Measurements from ENCODE around the gene CASZ1. TPM values are rescaled to one million over a fixed set of nuclear protein-coding genes. Genes with fewer than 3 reads are reported as not detected.
A peak's percentile ranks its signal among the peaks of the same experiment; 100 is the strongest.

Gene CASZ1
- total and polyA plus RNA-seq, 2 donors (not counting 1 experiment from before 2014, with no cell fraction given) = 0.34 to 0.50 TPM

DNA sequence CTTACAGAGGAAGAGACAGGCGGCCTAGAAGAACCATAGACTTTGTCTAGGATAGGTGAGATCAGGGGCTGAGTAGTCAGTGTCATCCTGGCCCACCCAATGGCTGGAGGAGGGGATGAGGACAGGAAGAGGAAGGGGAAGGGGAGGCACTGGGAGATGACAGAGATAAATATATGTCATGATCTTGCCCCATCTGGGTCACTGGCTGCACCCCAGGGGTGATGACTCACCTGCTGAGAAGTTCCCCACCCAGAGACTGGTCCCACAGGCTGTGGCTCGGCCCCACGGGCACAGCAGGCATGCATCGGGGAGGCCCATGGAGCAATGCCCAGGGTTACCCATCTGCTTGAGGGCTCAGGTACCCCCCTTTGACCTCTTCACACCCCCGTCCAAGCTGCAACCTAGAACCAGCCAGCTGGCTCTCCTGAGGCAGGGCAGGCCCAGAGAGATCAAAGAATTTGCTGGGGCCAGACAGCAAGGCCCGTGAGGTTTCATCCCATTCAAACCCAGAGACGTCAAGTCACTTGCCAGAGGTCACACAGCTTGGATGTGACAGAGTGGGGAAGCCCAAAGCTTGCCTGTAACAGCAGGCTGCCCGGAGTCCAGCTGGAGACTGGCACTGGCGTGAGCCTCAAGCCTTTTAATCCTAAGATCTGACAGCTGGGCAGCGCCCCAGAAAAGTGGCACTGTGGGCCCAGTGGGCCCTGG lies 34.7 kb upstream of the CASZ1 start:
- Histone ChIP-seq H3K36me3 (ENCODE audit: control insufficient read depth, insufficient read depth, low read length) (no peaks in the 10 kb centered on the region), H3K9me3 (ENCODE audit: control insufficient read depth, insufficient read depth, low read depth, low read length) (no peaks in the 10 kb centered on the region), H4K20me1 (ENCODE audit: control insufficient read depth, extremely low read depth, insufficient read depth, low read length) (no peaks in the 10 kb centered on the region), H3K27ac (ENCODE audit: insufficient read depth, low read length) (no peak overlapping the region), H3K27me3 (ENCODE audit: control insufficient read depth, insufficient read depth, low read length) (peaks cover 5% of the 10 kb centered on the region), H3K4me2 (ENCODE audit: extremely low read depth, insufficient read depth, low read length) (no peak overlapping the region), H3K4me3 (replicated peaks in 1 of 4; ENCODE audit: control extremely low read depth in 1 of 4, insufficient read depth in 1 of 4, low read depth in 3 of 4, low read length in 4 of 4) (no peak overlapping the region), H3K4me1 (ENCODE audit: control insufficient read depth, extremely low read depth, insufficient read depth, low read length) (no peaks in the 10 kb centered on the region), H2AFZ (ENCODE audit: low read length) (no peak overlapping the region), H3K9ac (ENCODE audit: insufficient read depth, low read length) (no peak overlapping the region), H3K79me2 (ENCODE audit: control insufficient read depth, insufficient read depth, low read length) (no peaks in the 10 kb centered on the region)
- TF ChIP-seq, protein P1, sequence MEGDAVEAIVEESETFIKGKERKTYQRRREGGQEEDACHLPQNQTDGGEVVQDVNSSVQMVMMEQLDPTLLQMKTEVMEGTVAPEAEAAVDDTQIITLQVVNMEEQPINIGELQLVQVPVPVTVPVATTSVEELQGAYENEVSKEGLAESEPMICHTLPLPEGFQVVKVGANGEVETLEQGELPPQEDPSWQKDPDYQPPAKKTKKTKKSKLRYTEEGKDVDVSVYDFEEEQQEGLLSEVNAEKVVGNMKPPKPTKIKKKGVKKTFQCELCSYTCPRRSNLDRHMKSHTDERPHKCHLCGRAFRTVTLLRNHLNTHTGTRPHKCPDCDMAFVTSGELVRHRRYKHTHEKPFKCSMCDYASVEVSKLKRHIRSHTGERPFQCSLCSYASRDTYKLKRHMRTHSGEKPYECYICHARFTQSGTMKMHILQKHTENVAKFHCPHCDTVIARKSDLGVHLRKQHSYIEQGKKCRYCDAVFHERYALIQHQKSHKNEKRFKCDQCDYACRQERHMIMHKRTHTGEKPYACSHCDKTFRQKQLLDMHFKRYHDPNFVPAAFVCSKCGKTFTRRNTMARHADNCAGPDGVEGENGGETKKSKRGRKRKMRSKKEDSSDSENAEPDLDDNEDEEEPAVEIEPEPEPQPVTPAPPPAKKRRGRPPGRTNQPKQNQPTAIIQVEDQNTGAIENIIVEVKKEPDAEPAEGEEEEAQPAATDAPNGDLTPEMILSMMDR (conservative IDR thresholded peaks at IDR 0.05 in 1 of 2, IDR thresholded peaks at IDR 0.05 in 1 of 2; ENCODE audit: low read depth in 1 of 2, low read length in 2 of 2) = no peak
- TF ChIP-seq EZH2 (IDR thresholded peaks at IDR 0.05; ENCODE audit: low read length, missing control alignments) = no peak
- DNase-seq (ENCODE audit: low read depth in 2 of 2) = peak in 1 of 2 donors; percentile 15

DNA sequence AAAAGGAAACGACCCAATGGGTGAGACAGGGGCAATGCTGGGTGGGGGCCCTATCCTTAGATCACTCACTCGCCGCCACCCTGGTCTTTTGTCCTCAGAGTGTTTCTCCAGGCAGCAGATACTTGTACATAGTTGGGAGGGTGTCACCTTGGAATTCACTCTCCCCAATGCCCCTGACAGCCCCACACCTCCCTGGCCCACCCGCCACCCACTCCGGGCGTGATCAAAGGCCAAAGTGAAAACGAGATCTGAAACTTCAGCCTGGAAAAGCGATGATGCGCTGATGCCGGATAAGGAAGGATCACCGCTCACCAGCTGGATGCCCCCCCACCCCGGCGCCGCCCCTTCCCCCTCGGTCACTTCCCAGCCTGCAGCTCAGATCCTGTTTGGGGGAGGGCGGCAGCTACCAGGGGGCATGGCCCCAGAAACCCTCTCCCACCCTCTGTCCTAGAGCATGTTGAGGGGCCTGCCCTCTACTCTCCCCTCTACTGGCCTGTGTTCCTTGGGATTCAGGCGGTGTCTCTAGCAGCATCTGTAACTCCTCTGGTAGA lies 33.6 kb upstream of the CASZ1 start:
- peaks cover 5% of the 10 kb centered on the region for H3K27me3 ChIP-seq (ENCODE audit: control insufficient read depth, insufficient read depth, low read length)
- no peak overlapping the region for H2AFZ ChIP-seq (ENCODE audit: low read length)
- H3K27ac ChIP-seq (ENCODE audit: insufficient read depth, low read length) = no peak overlapping the region
- no peak for DNase-seq (ENCODE audit: low read depth in 2 of 2)
- H3K9me3 ChIP-seq (ENCODE audit: control insufficient read depth, insufficient read depth, low read depth, low read length) = no peaks in the 10 kb centered on the region
- H4K20me1 ChIP-seq (ENCODE audit: control insufficient read depth, extremely low read depth, insufficient read depth, low read length) = no peaks in the 10 kb centered on the region
- H3K36me3 ChIP-seq (ENCODE audit: control insufficient read depth, insufficient read depth, low read length) = no peaks in the 10 kb centered on the region
- H3K79me2 ChIP-seq (ENCODE audit: control insufficient read depth, insufficient read depth, low read length) = no peaks in the 10 kb centered on the region
- TF ChIP-seq EZH2 (IDR thresholded peaks at IDR 0.05; ENCODE audit: low read length, missing control alignments) = no peak
- TF ChIP-seq, protein P1 (conservative IDR thresholded peaks at IDR 0.05 in 1 of 2, IDR thresholded peaks at IDR 0.05 in 1 of 2; ENCODE audit: low read depth in 1 of 2, low read length in 2 of 2) = no peak
- no peak overlapping the region for H3K9ac ChIP-seq (ENCODE audit: insufficient read depth, low read length)
- no peak overlapping the region for H3K4me2 ChIP-seq (ENCODE audit: extremely low read depth, insufficient read depth, low read length)
- no peak overlapping the region for H3K4me3 ChIP-seq (replicated peaks in 1 of 4; ENCODE audit: control extremely low read depth in 1 of 4, insufficient read depth in 1 of 4, low read depth in 3 of 4, low read length in 4 of 4)
- H3K4me1 ChIP-seq (ENCODE audit: control insufficient read depth, extremely low read depth, insufficient read depth, low read length) = no peaks in the 10 kb centered on the region

- no peak overlapping the region for H3K9ac ChIP-seq (ENCODE audit: insufficient read depth, low read length)
- no peaks in the 10 kb centered on the region for H3K36me3 ChIP-seq (ENCODE audit: control insufficient read depth, insufficient read depth, low read length)
- H3K79me2 ChIP-seq (ENCODE audit: control insufficient read depth, insufficient read depth, low read length) = no peaks in the 10 kb centered on the region
- H3K4me2 ChIP-seq (ENCODE audit: extremely low read depth, insufficient read depth, low read length) = no peak overlapping the region
- no peaks in the 10 kb centered on the region for H4K20me1 ChIP-seq (ENCODE audit: control insufficient read depth, extremely low read depth, insufficient read depth, low read length)
- H3K4me3 ChIP-seq (replicated peaks in 1 of 4; ENCODE audit: control extremely low read depth in 1 of 4, insufficient read depth in 1 of 4, low read depth in 3 of 4, low read length in 4 of 4) = no peak overlapping the region
- no peaks in the 10 kb centered on the region for H3K9me3 ChIP-seq (ENCODE audit: control insufficient read depth, insufficient read depth, low read depth, low read length)
- no peak for DNase-seq (ENCODE audit: low read depth in 2 of 2)
- no peak overlapping the region for H3K27ac ChIP-seq (ENCODE audit: insufficient read depth, low read length)
- no peaks in the 10 kb centered on the region for H3K4me1 ChIP-seq (ENCODE audit: control insufficient read depth, extremely low read depth, insufficient read depth, low read length)
- TF ChIP-seq EZH2 (IDR thresholded peaks at IDR 0.05; ENCODE audit: low read length, missing control alignments) = no peak
- TF ChIP-seq, protein P1 (conservative IDR thresholded peaks at IDR 0.05 in 1 of 2, IDR thresholded peaks at IDR 0.05 in 1 of 2; ENCODE audit: low read depth in 1 of 2, low read length in 2 of 2) = no peak
- peaks cover 2% of the 10 kb centered on the region for H3K27me3 ChIP-seq (ENCODE audit: control insufficient read depth, insufficient read depth, low read length)
- no peak overlapping the region for H2AFZ ChIP-seq (ENCODE audit: low read length)
Measured at GRCh38 chr1:10829067-10829818, 32.8 kb upstream of the CASZ1 start.
